Measurements from ENCODE around the gene MYRF.

The MYRF gene

GRCh38 chr11:61795459-61795858 is 43.0 kb downstream of the MYRF start:
- DNase-seq (ENCODE audit: low read depth in 2 of 2), result no peak

DNA sequence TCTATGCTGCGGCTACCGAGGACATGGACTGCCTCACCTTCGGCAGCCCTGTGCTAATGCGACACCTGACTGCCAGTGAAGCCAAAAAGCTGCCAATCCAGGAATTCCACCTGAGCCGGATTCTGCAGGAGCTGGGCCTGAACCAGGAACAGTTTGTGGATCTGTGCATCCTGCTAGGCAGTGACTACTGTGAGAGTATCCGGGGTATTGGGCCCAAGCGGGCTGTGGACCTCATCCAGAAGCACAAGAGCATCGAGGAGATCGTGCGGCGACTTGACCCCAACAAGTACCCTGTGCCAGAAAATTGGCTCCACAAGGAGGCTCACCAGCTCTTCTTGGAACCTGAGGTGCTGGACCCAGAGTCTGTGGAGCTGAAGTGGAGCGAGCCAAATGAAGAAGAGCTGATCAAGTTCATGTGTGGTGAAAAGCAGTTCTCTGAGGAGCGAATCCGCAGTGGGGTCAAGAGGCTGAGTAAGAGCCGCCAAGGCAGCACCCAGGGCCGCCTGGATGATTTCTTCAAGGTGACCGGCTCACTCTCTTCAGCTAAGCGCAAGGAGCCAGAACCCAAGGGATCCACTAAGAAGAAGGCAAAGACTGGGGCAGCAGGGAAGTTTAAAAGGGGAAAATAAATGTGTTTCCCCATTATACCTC is 43.6 kb downstream of the MYRF start:
- no peak for DNase-seq (ENCODE audit: low read depth in 2 of 2)

DNA sequence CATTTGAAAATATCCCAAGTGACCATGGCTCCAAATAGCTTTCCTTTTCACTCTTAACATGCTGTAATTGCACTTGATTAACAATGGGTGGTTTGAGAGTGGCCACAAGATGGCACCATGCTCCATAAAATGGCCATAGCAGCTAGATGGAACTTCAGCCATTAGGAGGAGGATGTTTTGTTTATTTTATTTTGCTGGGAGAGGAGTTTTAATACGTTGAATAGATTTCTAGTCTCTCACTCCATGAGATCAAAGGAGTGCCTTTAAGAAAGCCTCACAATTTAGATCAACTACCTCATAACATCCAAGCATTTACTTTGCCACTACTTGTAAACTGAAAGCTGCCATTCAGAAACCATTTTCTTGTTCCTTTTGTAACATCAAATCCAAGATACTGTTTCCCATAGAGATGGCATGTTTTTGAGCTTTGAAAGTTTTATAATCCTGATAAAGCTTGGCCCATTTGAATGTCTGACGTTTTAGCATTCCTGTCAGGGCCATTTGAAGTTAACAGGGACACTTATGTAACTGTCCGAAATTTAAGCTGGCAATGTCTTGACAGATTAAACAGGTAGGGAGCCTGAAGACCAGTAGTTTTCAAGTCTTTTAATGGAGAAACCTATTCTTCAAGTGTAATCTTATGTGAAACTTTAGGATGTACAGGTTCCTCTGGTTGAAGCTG is 45.0 kb downstream of the MYRF start:
- DNase-seq (ENCODE audit: low read depth in 2 of 2), result peak in 1 of 2 donors; percentile 46

DNA sequence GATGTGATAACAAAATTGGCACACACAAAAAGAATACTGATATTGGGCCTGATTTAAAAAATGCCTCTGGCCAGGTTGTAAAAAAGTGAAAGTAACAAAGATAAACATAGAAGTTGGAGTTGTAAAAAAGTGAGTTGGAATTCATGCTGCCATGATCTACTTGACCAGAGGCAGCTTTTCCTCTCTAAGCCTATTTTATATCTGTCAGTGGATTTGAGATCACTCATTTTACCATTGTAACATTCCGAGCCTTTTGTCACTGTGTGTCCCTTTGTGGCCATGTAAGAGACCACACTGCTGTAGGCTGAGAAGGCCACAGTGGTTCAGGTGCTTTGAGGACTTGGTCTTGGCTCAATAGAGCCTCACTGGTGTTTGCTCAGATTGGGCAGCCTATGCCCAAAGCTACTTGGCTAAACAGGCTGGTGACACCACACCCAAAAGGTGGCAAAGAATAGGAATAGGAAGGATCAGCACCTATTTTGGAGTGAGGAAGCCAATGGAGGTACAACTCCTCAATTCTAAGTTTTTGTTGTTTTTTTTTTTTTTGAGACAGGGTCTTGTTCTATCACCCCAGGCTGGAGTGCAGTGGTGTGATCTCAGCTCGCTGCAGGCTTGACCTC is 47.3 kb downstream of the MYRF start:
- no peak for DNase-seq (ENCODE audit: low read depth in 2 of 2)

DNA sequence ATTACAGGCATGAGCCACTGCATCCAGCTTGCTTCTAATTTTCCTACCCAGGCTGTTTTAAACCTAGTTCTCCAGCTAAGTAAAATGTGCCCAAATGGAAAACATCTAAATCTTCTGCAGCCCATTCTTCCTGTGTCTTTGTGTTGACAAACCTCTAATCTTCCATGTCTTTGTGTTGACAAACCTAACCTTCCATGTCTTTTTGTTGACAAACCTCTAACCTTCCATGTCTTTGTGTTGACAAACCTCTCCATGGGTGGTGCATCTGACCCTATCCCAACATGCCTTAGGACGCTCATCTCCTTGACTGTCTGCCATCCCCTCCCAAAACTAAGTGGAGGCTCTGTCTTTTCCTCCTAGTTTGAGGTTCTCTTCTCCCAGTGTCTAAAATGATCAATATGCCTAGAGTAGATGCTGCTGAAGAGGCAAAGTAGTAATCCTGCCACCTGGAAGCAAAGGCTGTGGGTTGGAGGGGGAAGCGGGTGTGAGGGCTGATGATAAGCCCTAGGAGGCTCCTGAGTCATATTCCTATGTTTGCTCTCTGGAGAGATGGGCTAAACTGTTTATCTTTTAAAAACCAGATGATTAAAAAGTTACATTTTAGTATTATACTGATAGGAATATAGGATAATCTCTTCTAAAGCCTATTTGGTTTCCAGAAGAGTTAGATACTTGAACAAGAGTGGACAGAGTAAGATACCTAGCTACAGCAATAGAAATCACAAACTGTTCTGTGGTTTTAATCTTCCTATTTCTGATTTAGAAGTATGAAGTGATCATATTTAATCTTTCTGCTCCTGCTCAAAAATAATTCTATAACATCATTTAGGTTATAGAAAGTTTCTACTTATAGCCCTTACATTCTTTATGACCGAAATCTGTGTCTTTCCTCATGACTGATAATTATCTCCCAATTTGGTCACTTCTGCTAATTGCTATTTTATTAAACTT is 48.2 kb downstream of the MYRF start:
- DNase-seq (ENCODE audit: low read depth in 2 of 2), result no peak

DNA sequence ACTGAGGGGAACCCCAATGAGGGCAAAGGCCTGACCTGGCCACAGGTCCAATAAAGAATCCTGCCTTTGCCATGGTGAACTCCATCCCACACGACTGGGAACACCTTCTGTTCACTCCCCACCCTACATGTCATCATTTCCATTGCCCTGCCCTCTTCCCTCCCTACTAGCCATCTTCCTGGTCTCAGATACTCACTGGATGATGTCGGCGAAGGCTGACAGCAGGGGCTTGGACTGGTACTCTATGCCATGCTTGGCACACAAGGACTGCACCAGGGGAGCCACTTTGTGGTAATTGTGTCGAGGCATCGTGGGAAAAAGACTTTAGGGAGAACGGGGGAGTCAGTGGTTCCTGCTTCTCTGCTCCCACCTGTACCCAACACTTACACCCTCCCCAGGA is 50.2 kb downstream of the MYRF start:
- no peak for DNase-seq (ENCODE audit: low read depth in 2 of 2)

- DNase-seq (ENCODE audit: low read depth in 2 of 2), result no peak
Measured at GRCh38 chr11:61803889-61804647, 51.6 kb downstream of the MYRF start.

DNA sequence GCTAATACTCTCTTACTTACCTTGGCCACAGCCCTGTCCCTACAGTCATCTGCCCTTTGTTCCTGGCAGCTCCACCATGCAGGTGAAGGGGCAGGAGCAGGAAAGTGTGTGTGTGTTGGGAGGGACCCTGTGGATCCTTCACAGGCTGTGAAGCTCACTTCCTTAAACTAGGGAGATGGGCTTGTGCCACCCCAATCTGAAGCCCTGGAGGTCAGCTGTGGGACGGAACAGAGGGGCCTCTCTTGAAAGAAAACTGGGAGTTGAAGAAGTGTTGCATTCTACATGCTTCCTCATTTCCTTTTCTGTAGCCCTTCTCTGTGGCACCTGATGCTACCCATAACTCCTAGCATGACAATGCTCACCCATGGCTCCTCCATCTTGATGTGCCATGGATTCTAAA is 52.7 kb downstream of the MYRF start:
- DNase-seq (ENCODE audit: low read depth in 2 of 2), result no peak

DNA sequence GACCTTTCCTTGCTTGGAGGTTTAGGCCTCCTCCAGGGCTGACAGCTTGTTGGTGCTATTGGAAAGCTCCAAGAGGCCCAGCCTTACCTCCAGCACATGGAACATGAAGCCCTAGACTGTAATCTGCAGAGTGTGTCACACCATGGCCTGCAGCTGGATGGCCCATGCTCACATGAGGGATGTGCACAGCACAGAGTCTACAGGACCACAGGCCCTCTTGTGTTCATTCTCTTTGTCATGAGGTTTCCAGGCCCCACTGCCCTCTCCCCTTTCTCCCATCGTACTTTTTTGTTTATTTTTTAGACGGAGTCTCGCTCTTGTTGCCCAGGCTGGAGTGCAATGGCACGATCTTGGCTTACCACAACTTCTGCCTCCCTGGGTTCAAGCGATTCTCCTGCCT is 54.3 kb downstream of the MYRF start:
- DNase-seq (ENCODE audit: low read depth in 2 of 2), result no peak

- DNase-seq (ENCODE audit: low read depth in 2 of 2), result no peak
Measured at GRCh38 chr11:61810671-61811175, 58.3 kb downstream of the MYRF start.

- DNase-seq (ENCODE audit: low read depth in 2 of 2), result no peak
Measured at GRCh38 chr11:61811831-61812230, 59.4 kb downstream of the MYRF start.

DNA sequence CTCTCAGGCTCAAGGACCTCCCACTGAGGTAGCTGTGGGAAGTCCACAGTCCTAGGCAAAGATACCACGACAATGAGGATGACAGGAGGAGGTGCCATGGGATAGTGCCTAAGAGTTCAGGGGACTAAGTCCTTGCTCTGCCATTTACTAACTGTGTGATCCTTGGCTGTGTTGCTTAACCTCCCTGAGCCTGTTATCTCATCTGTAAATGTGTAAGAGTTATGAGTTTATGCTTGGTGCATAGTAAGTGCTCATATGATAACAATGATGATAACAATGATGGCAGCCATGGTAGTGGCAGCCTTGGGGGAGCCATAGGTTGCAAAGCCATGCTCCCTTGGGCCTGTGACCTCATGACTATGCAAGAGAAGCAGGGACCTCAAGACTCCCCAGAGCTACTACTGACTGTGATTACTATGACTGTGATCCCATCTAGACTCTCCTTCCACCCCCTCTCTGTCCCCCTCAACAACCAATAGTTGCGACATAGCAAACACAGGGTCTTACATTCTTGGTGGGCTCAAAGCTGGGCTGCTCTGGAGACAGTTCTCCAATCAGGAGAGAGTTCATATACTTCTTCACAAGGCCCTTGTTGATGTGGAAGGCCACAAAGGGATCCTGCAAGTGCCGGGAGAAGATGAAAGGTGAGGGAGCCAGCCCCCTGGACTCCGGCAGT is 60.4 kb downstream of the MYRF start:
- DNase-seq (ENCODE audit: low read depth in 2 of 2), result no peak

- no peak for DNase-seq (ENCODE audit: low read depth in 2 of 2)
Measured at GRCh38 chr11:61814247-61814957, 62.0 kb downstream of the MYRF start.

DNA sequence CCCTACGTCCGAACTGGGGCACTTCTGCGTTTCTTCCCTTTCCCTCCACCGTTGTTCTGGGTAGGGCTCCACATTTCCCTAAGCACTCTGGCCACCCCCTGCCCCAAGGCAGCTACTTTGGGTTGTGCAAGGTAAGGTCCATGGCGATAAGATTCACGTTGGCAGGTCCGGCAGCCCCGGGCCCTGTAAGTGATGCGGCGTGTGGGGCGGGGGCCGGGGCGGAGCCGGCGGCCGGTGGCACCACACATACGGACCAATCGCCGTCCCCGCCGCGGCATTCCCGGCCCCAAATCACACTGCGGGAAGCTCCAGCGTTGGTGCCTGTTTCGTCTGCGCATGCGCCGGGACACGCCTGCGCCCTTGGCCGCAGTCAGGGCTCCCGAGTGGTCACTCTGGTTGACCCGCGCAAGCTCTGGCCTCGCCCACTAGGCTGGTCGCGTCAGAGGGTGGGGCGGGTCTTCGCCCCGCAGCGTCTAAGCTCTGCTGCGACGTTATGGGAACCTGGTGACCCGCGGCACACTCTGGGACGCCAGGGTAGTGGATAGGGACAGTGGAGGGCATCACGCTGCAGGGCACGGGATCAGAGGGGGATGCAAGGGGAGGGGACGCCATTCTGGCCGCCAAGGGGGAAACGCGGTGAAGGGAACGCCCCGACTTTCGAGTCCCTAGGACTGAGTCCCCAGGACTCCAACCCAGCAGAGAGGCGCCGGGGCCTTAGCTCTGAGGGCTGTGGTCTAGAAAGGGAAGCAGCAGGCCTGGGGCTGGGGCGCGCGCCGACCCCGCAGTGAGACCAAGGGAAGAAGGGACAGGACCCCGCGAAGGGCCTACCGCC is 62.7 kb downstream of the MYRF start:
- DNase-seq (ENCODE audit: low read depth in 2 of 2), result no peak

- DNase-seq (ENCODE audit: low read depth in 2 of 2), result peak; percentile 27 to 42
Measured at GRCh38 chr11:61815790-61816735, 63.6 kb downstream of the MYRF start.

DNA sequence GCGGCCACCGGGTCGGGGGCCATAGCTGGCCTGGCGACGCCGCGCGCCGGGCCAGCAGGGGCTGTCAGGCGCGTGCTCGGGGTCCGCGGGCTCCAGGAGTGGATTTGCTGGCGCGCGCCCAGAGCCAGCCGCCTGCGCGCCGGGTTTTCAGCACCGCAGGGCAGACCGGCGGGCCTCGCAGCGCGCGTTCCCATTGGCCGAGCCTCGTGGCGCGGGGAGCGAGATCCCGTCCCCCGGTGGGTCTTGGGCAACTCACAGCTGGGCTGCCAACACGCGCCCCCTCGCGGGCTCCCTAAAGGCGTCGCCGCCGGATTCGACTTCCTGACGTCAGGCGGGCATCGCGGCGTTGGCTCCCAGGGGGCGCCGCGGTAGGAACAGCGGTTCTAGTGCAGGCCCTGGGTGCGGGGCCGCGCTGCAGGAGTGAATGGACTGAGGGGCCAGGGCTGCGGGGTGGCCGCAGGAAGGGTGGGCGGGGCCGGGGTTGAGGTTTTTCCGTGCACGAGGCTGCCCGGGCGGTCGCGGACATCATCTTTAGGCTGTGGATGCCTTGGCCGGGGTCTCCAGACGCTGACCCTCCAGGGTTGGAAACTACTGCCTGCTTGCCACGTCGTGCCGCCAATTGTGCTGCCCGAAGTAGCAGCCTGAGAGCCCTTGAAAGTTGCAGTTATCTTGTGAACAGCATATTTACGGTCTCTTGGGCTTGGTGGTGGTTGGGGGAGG is 64.5 kb downstream of the MYRF start, which contains the start of gene FADS1:
FADS1 (minus strand) TSS at position 268 of the 720 bp plus-strand sequence; CDS start at position 194, 74 bp downstream.
- peak; percentile 50 to 52 for DNase-seq (ENCODE audit: low read depth in 2 of 2)

All from stimulated activated CD8-positive, alpha-beta memory T cell treated with anti-CD3 and anti-CD28 coated beads, Interleukin-15, amount 100 ng/mL, for 4 hours (primary cell).